HG03378 (cell line): Measurements from ENCODE around the gene ERO1B.

Source experiments
- ATAC-seq: cut with Tn5 transposase; IDR thresholded peaks from one replicate; pipeline ENCODE4 v1.9.1; 2021; ENCODE audit warnings: mild to moderate bottlenecking, moderate library complexity; ENCODE audit not compliant: unreplicated experiment

The ERO1B gene

GRCh38 chr1:236253918-236254637, 27.7 kb downstream of the ERO1B start:
- ATAC-seq = no peak

- no peak for ATAC-seq
These were observed 28.6 kb downstream of the ERO1B start for GRCh38 chr1:236253119-236253518.

GRCh38 chr1:236251587-236251986, 30.2 kb downstream of the ERO1B start:
- no peak for ATAC-seq

GRCh38 chr1:236247286-236247685, 34.5 kb downstream of the ERO1B start:
- no peak for ATAC-seq

GRCh38 chr1:236242568-236242967, 39.2 kb downstream of the ERO1B start:
- no peak for ATAC-seq

GRCh38 chr1:236240675-236241074, 41.1 kb downstream of the ERO1B start:
- no peak for ATAC-seq

GRCh38 chr1:236239092-236239585, 42.6 kb downstream of the ERO1B start:
- ATAC-seq = no peak

- no peak for ATAC-seq
These were observed 46.6 kb downstream of the ERO1B start for GRCh38 chr1:236235116-236235515.

GRCh38 chr1:236228411-236228810, 53.3 kb downstream of the ERO1B start:
- ATAC-seq = no peak

- no peak for ATAC-seq
These were observed 59.1 kb downstream of the ERO1B start for GRCh38 chr1:236222632-236223031.

- no peak for ATAC-seq
These were observed 61.3 kb downstream of the ERO1B start for GRCh38 chr1:236220473-236220872.

- ATAC-seq = no peak
These were observed 67.0 kb downstream of the ERO1B start for GRCh38 chr1:236214761-236215160.

GRCh38 chr1:236213534-236213933, 68.2 kb downstream of the ERO1B start:
- ATAC-seq = no peak

GRCh38 chr1:236211815-236212214, 69.9 kb downstream of the ERO1B start:
- no peak for ATAC-seq

GRCh38 chr1:236209713-236210112, 72.0 kb downstream of the ERO1B start:
- no peak for ATAC-seq

GRCh38 chr1:236209185-236209584, 72.6 kb downstream of the ERO1B start:
- no peak for ATAC-seq

GRCh38 chr1:236207569-236207968, 74.2 kb downstream of the ERO1B start:
- ATAC-seq = no peak

- no peak for ATAC-seq
These were observed 74.6 kb downstream of the ERO1B start for GRCh38 chr1:236207121-236207520.

- ATAC-seq = no peak
These were observed 75.2 kb downstream of the ERO1B start for GRCh38 chr1:236206548-236206947.

GRCh38 chr1:236204656-236205055, 77.1 kb downstream of the ERO1B start:
- ATAC-seq = no peak

- no peak for ATAC-seq
These were observed 77.7 kb downstream of the ERO1B start for GRCh38 chr1:236204039-236204438.

GRCh38 chr1:236201786-236202185, 80.0 kb downstream of the ERO1B start:
- no peak for ATAC-seq

- no peak for ATAC-seq
These were observed 80.8 kb downstream of the ERO1B start for GRCh38 chr1:236200925-236201324.
